WTC11 (cell line): ENCODE results near the gene GOLT1B. TPM values are rescaled to one million over a fixed set of nuclear protein-coding genes. Genes with fewer than 3 reads are reported as not detected.

Experiments used
- ATAC-seq: fragments of 200-7000 bp; cut with Tn5 transposase; 2 replicates; pipeline ENCODE4 v1.10.0; 2021; ENCODE audit warnings: mild to moderate bottlenecking, moderate library complexity
- CTCF ChIA-PET: fragments of 300-600 bp; sonication (Branson Sonifier 250); formaldehyde crosslinking; loops from one replicate; lab custom pipeline; 2021; ENCODE audit warnings: antibody characterized with exemption; lab: Charles Lee
- POLR2A ChIA-PET: fragments of 350-600 bp; sonication (Branson Sonifier 250); formaldehyde crosslinking; loops from one replicate; lab custom pipeline; 2021; ENCODE audit warnings: antibody characterized with exemption; lab: Charles Lee
- DNase-seq: peaks from one replicate; pipeline ENCODE4 v3.0.0; 2021; ENCODE audit warnings: low spot score
- H3K27ac Mint-ChIP-seq: 2 replicates; pipeline ENCODE4 v1.8.0; 2021; ENCODE audit warnings: mixed read lengths
- H3K27me3 Mint-ChIP-seq: 2 replicates; pipeline ENCODE4 v1.8.0; 2021; ENCODE audit warnings: low read depth, mild to moderate bottlenecking, moderate library complexity, mixed read lengths
- H3K36me3 Mint-ChIP-seq: 2 replicates; pipeline ENCODE4 v1.8.0; 2021; ENCODE audit warnings: mixed read lengths
- H3K4me1 Mint-ChIP-seq: 2 replicates; pipeline ENCODE4 v1.8.0; 2022; ENCODE audit warnings: mixed read lengths
- H3K4me3 Mint-ChIP-seq: 2 replicates; pipeline ENCODE4 v1.8.0; 2021; ENCODE audit warnings: mild to moderate bottlenecking, moderate library complexity, mixed read lengths
- H3K9me3 Mint-ChIP-seq: 2 replicates; pipeline ENCODE4 v1.8.0; 2021; ENCODE audit warnings: mixed read lengths
- AR ChIP-seq: fragments of 250-450 bp; sonication (Bioruptor Pico); IDR thresholded peaks from 2 replicates; pipeline ENCODE4 v1.9.0; 2021; ENCODE audit warnings: mild to moderate bottlenecking
- ARID4B ChIP-seq: sonication (generic); formaldehyde crosslinking; IDR thresholded peaks from 2 replicates; pipeline ENCODE4 v1.8.0; 2023; ENCODE audit warnings: missing genetic modification reagents, mild to moderate bottlenecking, borderline replicate concordance
- CTCF ChIP-seq: fragments of 200-600 bp; IDR thresholded peaks from 2 replicates; pipeline ENCODE4 v1.8.0; 2022; ENCODE audit warnings: antibody characterized with exemption
- E2F4 ChIP-seq: sonication (generic); formaldehyde crosslinking; IDR thresholded peaks from 2 replicates; pipeline ENCODE4 v1.8.1; 2022; ENCODE audit warnings: low read depth, mild to moderate bottlenecking, moderate library complexity, missing genetic modification reagents, borderline replicate concordance
- FOXJ3 ChIP-seq: sonication (generic); formaldehyde crosslinking; IDR thresholded peaks from 2 replicates; pipeline ENCODE4 v1.9.0; 2021; ENCODE audit warnings: missing genetic modification reagents, mild to moderate bottlenecking, borderline replicate concordance
- HMGXB4 ChIP-seq: sonication (generic); formaldehyde crosslinking; IDR thresholded peaks from 2 replicates; pipeline ENCODE4 v1.8.1; 2023; ENCODE audit warnings: mild to moderate bottlenecking, moderate library complexity, missing genetic modification reagents
- PRDM15 ChIP-seq: sonication (generic); formaldehyde crosslinking; IDR thresholded peaks from 2 replicates; pipeline ENCODE4 v1.8.0; 2022; ENCODE audit warnings: missing genetic modification reagents
- PRRX2 ChIP-seq: fragments of 250-450 bp; sonication (Bioruptor Pico); IDR thresholded peaks from 2 replicates; pipeline ENCODE4 v1.8.0; 2021; ENCODE audit warnings: mild to moderate bottlenecking
- SMAD3 ChIP-seq: sonication (generic); formaldehyde crosslinking; IDR thresholded peaks from 2 replicates; pipeline ENCODE4 v1.8.0; 2022; ENCODE audit warnings: missing genetic modification reagents, mild to moderate bottlenecking, borderline replicate concordance
- TP53 ChIP-seq: sonication (generic); formaldehyde crosslinking; IDR thresholded peaks from 2 replicates; pipeline ENCODE4 v1.8.1; 2023; ENCODE audit warnings: mild to moderate bottlenecking, missing genetic modification reagents
- ZNF263 ChIP-seq: sonication (generic); formaldehyde crosslinking; IDR thresholded peaks from 2 replicates; pipeline ENCODE4 v1.8.1; 2022; ENCODE audit warnings: low read depth, mild to moderate bottlenecking, moderate library complexity, missing genetic modification reagents
- ZNF671 ChIP-seq: fragments of 250-450 bp; sonication (Bioruptor Pico); IDR thresholded peaks from 2 replicates; pipeline ENCODE4 v1.8.0; 2021; ENCODE audit warnings: mild to moderate bottlenecking
- total RNA-seq: library from RNA; stranded (reverse); gene quantifications from 3 replicates; pipeline ENCODE4 v1.2.3, GENCODE V29; 2021

GOLT1B gene
- total RNA-seq, 1 experiment from 2014 or later, result 39.7 TPM

- TF ChIP-seq FOXJ3 (CRISPR knock-in tag), result no peak
- TF ChIP-seq SMAD3 (CRISPR knock-in tag), result no peak
Measured at GRCh38 chr12:21483531-21483930, 18.1 kb upstream of the GOLT1B start (continued).

- TF ChIP-seq TP53 (CRISPR knock-in tag) (no peak), FOXJ3 (CRISPR knock-in tag) (no peak), ZNF263 (CRISPR knock-in tag) (no peak), ZNF671 (CRISPR knock-in tag) (no peak), PRDM15 (no peak), HMGXB4 (CRISPR knock-in tag) (no peak), ARID4B (CRISPR knock-in tag) (no peak), CTCF (no peak), PRRX2 (CRISPR knock-in tag) (no peak), E2F4 (CRISPR knock-in tag) (no peak), AR (CRISPR knock-in tag) (no peak)
- H3K27ac Mint-ChIP-seq, result no peak overlapping the region
- DNase-seq (no peak), ATAC-seq (no peak)
- no peak overlapping the region for H3K4me3 Mint-ChIP-seq
- no peaks in the 10 kb centered on the region for H3K27me3 Mint-ChIP-seq
- H3K9me3 Mint-ChIP-seq, result no peaks in the 10 kb centered on the region
- H3K36me3 Mint-ChIP-seq, result peaks cover 10% of the 10 kb centered on the region; the same call in 1 of the 2 replicates
- ChIA-PET CTCF (no interaction called here), POLR2A (no interaction called here)
- peaks cover 2% of the 10 kb centered on the region; the same call in 1 of the 2 replicates for H3K4me1 Mint-ChIP-seq
Measured at GRCh38 chr12:21485998-21486397, 15.6 kb upstream of the GOLT1B start.
